HG02852 (cell line): ENCODE results near the gene RNU6-7.

ENCODE experiments used
- ATAC-seq: cut with Tn5 transposase; IDR thresholded peaks from one replicate; pipeline ENCODE4 v1.9.1; 2021; ENCODE audit warnings: mild to moderate bottlenecking, moderate library complexity; ENCODE audit not compliant: unreplicated experiment

The RNU6-7 gene

GRCh38 chr14:32201816-32202490 is at the start of gene RNU6-7:
Gene RNU6-7 (plus strand): TSS chr14:32202045.
- ATAC-seq, result no peak

- ATAC-seq, result no peak
These were observed 35.8 kb upstream of the RNU6-7 start for GRCh38 chr14:32166029-32166428.

- no peak for ATAC-seq
These were observed 34.9 kb upstream of the RNU6-7 start for GRCh38 chr14:32166924-32167323.

GRCh38 chr14:32167907-32168306 is 33.9 kb upstream of the RNU6-7 start:
- no peak for ATAC-seq

- no peak for ATAC-seq
These were observed 32.7 kb upstream of the RNU6-7 start for GRCh38 chr14:32169191-32169590.

- no peak for ATAC-seq
These were observed 30.4 kb upstream of the RNU6-7 start for GRCh38 chr14:32171469-32171868.

GRCh38 chr14:32183151-32184058 is 18.4 kb upstream of the RNU6-7 start:
- no peak for ATAC-seq

GRCh38 chr14:32185097-32185496 is 16.7 kb upstream of the RNU6-7 start:
- no peak for ATAC-seq

GRCh38 chr14:32186248-32186647 is 15.6 kb upstream of the RNU6-7 start:
- no peak for ATAC-seq

- no peak for ATAC-seq
These were observed 12.0 kb upstream of the RNU6-7 start for GRCh38 chr14:32189811-32190210.

GRCh38 chr14:32190673-32191072 is 11.2 kb upstream of the RNU6-7 start:
- ATAC-seq, result no peak

GRCh38 chr14:32192712-32193373 is 9.0 kb upstream of the RNU6-7 start:
- ATAC-seq, result no peak

- ATAC-seq, result no peak
These were observed 8.3 kb upstream of the RNU6-7 start for GRCh38 chr14:32193532-32193931.

GRCh38 chr14:32195636-32196035 is 6.2 kb upstream of the RNU6-7 start:
- ATAC-seq, result no peak

- ATAC-seq, result peak; percentile 34
These were observed 3.9 kb upstream of the RNU6-7 start for GRCh38 chr14:32197919-32198318.

- ATAC-seq, result peak; percentile 1
These were observed 1.3 kb upstream of the RNU6-7 start for GRCh38 chr14:32200368-32201192.

GRCh38 chr14:32201193-32201815 is 541 bp upstream of the RNU6-7 start:
- ATAC-seq, result peak; percentile 53

- no peak for ATAC-seq
These were observed 699 bp downstream of the RNU6-7 start for GRCh38 chr14:32202491-32202997.

- ATAC-seq, result peak; percentile 52
These were observed 1.4 kb downstream of the RNU6-7 start, which contains the start of gene RNU6-8 for GRCh38 chr14:32202998-32203882. Gene RNU6-8 (minus strand): TSS chr14:32203269.
